Inferior parietal cortex (tissue), 1 donor: ENCODE results near the gene FIG4.
"Not testable (repeated sequence)": the region's sequence is repeated elsewhere in the genome, so short reads cannot be mapped to it uniquely, and the experiment has no call there.

ENCODE experiments used
- DNase-seq: peaks from one replicate; pipeline ENCODE4 v3.0.0-alpha.2; 2016; ENCODE audit errors: extremely low spot score

FIG4 gene

GRCh38 chr6:109853951-109854350 lies 162.9 kb downstream of the FIG4 start:
- no peak for DNase-seq

- no peak for DNase-seq
These were observed 163.6 kb downstream of the FIG4 start for GRCh38 chr6:109854541-109855308.

GRCh38 chr6:109855476-109856040 lies 164.5 kb downstream of the FIG4 start:
- not testable (repeated sequence) for DNase-seq

GRCh38 chr6:109861946-109862345 lies 170.8 kb downstream of the FIG4 start:
- no peak for DNase-seq

- DNase-seq = no peak
These were observed 173.0 kb downstream of the FIG4 start for GRCh38 chr6:109864050-109864449.

- no peak for DNase-seq
These were observed 174.9 kb downstream of the FIG4 start for GRCh38 chr6:109865968-109866367.

GRCh38 chr6:109867009-109867969 lies 176.2 kb downstream of the FIG4 start:
- peak; percentile 85 for DNase-seq

- DNase-seq = no peak
These were observed 176.9 kb downstream of the FIG4 start for GRCh38 chr6:109867970-109868358.

GRCh38 chr6:109869398-109870088 lies 178.4 kb downstream of the FIG4 start:
- peak; percentile 81 for DNase-seq

DNA sequence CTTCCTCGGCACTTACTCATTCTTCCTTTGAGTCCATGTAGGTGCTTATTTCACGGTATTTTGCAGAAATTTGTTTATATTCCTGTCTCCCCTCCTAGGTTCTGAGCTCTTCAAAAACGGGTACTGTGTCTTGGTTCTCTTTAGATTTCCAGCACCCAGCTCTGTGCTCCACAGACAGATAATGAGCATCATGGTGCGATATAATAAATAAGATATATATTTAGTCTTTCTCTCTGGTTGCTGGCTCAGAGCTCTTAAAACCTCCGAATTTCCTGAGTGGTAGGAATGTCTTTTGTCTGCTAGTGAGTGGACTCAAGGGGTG lies 179.0 kb downstream of the FIG4 start:
- peak; percentile 22 for DNase-seq

DNA sequence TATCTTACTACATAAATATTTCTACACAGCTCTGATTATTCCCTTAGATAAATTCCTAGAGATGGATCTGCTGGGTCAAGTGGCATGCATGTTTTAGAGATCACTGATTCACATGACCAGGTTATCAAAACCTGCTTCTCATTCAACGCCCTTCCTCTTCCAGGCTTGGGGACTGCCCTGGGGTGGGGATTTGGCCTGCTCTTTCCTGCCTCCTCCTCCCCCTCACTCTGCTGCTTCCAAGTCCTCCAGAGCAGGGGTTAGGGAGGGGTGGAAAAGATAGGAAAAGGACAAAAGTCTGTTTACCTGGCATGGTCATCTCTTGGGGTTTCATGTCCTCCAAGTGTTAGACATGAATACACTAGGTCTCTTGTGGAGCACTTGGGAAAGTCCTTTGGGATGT lies 181.5 kb downstream of the FIG4 start:
- DNase-seq = no peak

DNA sequence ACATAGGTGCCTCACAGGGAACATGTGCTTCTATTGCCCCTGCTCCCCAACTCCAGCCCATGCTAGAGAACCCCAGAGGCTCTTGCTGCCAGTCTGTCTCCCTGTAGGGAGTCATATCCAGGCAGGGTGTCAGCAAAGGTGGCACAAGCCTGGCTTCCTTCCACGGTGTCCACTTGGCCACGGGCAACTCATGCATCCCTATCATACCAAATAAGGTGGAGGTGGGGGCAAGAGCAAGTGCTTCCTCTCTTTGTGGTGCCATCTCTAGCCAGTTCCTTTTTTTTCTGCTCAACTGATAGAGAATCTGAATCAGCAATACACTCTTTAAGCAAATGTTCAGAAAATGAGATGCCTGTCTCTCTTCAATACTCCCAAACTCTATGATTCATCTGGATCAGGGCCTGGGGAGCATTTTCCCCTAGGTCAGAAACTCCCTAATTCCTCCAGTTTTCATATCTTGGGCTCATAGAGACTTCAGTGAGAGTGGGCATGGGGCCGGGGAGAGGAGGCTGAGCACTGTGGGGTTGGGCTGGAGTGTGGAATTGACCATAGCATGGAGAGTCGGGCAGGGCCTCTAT lies 182.0 kb downstream of the FIG4 start:
- no peak for DNase-seq

GRCh38 chr6:109874086-109874485 lies 183.0 kb downstream of the FIG4 start:
- DNase-seq = no peak

DNA sequence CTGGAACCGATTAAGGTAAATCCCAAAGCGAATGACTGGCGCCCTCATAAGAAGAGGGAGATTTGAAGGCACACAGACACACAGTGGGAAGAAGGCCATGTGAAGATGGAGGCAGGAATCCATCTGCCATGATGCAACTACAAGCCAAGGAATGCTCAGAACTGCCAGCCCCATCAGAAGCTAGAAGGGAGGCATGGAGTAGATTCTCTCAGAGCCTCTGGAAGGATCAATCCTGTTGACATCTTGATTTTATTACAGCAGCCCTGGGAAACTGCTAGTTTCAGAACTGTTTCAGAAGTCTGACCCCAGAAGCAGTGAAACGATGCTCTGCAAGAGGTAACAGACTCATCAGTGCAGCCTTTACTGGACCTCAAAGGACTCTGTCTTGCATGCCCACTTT lies 183.5 kb downstream of the FIG4 start:
- no peak for DNase-seq
